ENCODE measurements around the gene LINGO1. TPM values are rescaled to one million over a fixed set of nuclear protein-coding genes. Genes with fewer than 3 reads are reported as not detected.
A peak's percentile ranks its signal among the peaks of the same experiment; 100 is the strongest.

The LINGO1 gene
- polyA plus RNA-seq, 1 donor: 12.8 TPM

GRCh38 chr15:77659350-77660321 lies 26.9 kb upstream of the LINGO1 start:
- peak; percentile 31 for DNase-seq

GRCh38 chr15:77658304-77658703 lies 25.6 kb upstream of the LINGO1 start:
- DNase-seq: no peak

- DNase-seq: no peak
These were observed 25.0 kb upstream of the LINGO1 start for GRCh38 chr15:77657634-77658238.

- no peak for DNase-seq
These were observed 23.6 kb upstream of the LINGO1 start for GRCh38 chr15:77656294-77656693.

- DNase-seq: no peak
These were observed 22.3 kb upstream of the LINGO1 start for GRCh38 chr15:77654975-77655374.

GRCh38 chr15:77653832-77654480 lies 21.2 kb upstream of the LINGO1 start:
- no peak for DNase-seq

- DNase-seq: no peak
These were observed 17.6 kb upstream of the LINGO1 start for GRCh38 chr15:77650265-77650664.

GRCh38 chr15:77649610-77650009 lies 16.9 kb upstream of the LINGO1 start:
- DNase-seq: no peak

GRCh38 chr15:77649017-77649416 lies 16.3 kb upstream of the LINGO1 start:
- DNase-seq: no peak

- no peak for DNase-seq
These were observed 15.2 kb upstream of the LINGO1 start for GRCh38 chr15:77647961-77648360.

GRCh38 chr15:77646104-77646694 lies 13.5 kb upstream of the LINGO1 start:
- no peak for DNase-seq

- DNase-seq: no peak
These were observed 12.9 kb upstream of the LINGO1 start for GRCh38 chr15:77645602-77646001.

GRCh38 chr15:77644543-77645247 lies 12.0 kb upstream of the LINGO1 start:
- DNase-seq: no peak

- DNase-seq: no peak
These were observed 11.1 kb upstream of the LINGO1 start for GRCh38 chr15:77643764-77644163.

- DNase-seq: no peak
These were observed 10.2 kb upstream of the LINGO1 start for GRCh38 chr15:77642793-77643430.

GRCh38 chr15:77641999-77642398 lies 9.3 kb upstream of the LINGO1 start:
- DNase-seq: no peak

GRCh38 chr15:77640615-77641014 lies 7.9 kb upstream of the LINGO1 start:
- no peak for DNase-seq

- DNase-seq: no peak
These were observed 6.7 kb upstream of the LINGO1 start for GRCh38 chr15:77639431-77639830.

- DNase-seq: no peak
These were observed 5.4 kb upstream of the LINGO1 start for GRCh38 chr15:77637851-77638692.

- no peak for DNase-seq
These were observed 3.5 kb upstream of the LINGO1 start for GRCh38 chr15:77636209-77636608.
